ENCODE results near the gene NUP188. TPM values are rescaled to one million over a fixed set of nuclear protein-coding genes. Genes with fewer than 3 reads are reported as not detected.

Gene NUP188
- total and polyA plus RNA-seq, 2 of the 13 experiments (the other 11 are each of a cell fraction or from before 2014, with no cell fraction given), result 28.0 to 38.5 TPM

- no peak for TF ChIP-seq ZBTB46 (CRISPR knock-in tag; IDR thresholded peaks at IDR 0.05; ENCODE audit: borderline replicate concordance)
- TF ChIP-seq KAT8 (CRISPR knock-in tag; IDR thresholded peaks at IDR 0.05), result peak; percentile 93
- peak; percentile 71 for TF ChIP-seq HNRNPK (IDR thresholded peaks at IDR 0.05; ENCODE audit: low read depth, low read length, poor library complexity, severe bottlenecking)
- TF ChIP-seq, protein P1, sequence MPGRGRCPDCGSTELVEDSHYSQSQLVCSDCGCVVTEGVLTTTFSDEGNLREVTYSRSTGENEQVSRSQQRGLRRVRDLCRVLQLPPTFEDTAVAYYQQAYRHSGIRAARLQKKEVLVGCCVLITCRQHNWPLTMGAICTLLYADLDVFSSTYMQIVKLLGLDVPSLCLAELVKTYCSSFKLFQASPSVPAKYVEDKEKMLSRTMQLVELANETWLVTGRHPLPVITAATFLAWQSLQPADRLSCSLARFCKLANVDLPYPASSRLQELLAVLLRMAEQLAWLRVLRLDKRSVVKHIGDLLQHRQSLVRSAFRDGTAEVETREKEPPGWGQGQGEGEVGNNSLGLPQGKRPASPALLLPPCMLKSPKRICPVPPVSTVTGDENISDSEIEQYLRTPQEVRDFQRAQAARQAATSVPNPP (CRISPR knock-in tag; IDR thresholded peaks at IDR 0.05), result no peak
- TF ChIP-seq NFYB (CRISPR knock-in tag; IDR thresholded peaks at IDR 0.05), result peak; percentile 57
- TF ChIP-seq SETDB1 (CRISPR knock-in tag; IDR thresholded peaks at IDR 0.05; ENCODE audit: borderline replicate concordance), result no peak
- 0 out of 2 replicates have a peak, but pooled peaks have one; percentile 85 for TF ChIP-seq ZNF33B (CRISPR knock-in tag; IDR thresholded peaks at IDR 0.05)
- peak; percentile 83; the same call in 1 of the 2 replicates for TF ChIP-seq GTF2F1 (IDR thresholded peaks at IDR 0.05; ENCODE audit: low read length)
- peak; percentile 52 for TF ChIP-seq RXRB (CRISPR knock-in tag; IDR thresholded peaks at IDR 0.05; ENCODE audit: borderline replicate concordance)
- TF ChIP-seq SP1 (IDR thresholded peaks at IDR 0.05), result no peak
- peak; percentile 98 for TF ChIP-seq SP1 (CRISPR knock-in tag; IDR thresholded peaks at IDR 0.05)
- TF ChIP-seq ZNF367 (CRISPR knock-in tag; IDR thresholded peaks at IDR 0.05; ENCODE audit: borderline replicate concordance), result no peak; the same call in 1 of the 2 replicates
- no peak for TF ChIP-seq NFRKB (IDR thresholded peaks at IDR 0.05)
- peak; percentile 79 for TF ChIP-seq THAP11 (CRISPR knock-in tag; IDR thresholded peaks at IDR 0.05)
- TF ChIP-seq, protein P2, sequence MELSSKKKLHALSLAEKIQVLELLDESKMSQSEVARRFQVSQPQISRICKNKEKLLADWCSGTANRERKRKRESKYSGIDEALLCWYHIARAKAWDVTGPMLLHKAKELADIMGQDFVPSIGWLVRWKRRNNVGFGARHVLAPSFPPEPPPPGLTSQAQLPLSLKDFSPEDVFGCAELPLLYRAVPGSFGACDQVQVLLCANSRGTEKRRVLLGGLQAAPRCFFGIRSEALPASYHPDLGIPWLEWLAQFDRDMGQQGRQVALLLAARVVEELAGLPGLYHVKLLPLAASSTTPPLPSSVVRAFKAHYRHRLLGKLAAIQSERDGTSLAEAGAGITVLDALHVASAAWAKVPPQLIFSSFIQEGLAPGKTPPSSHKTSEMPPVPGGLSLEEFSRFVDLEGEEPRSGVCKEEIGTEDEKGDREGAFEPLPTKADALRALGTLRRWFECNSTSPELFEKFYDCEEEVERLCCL (CRISPR knock-in tag; IDR thresholded peaks at IDR 0.05; ENCODE audit: borderline replicate concordance), result 0 out of 2 replicates have a peak, but pooled peaks have one; percentile 61
- no peak for TF ChIP-seq NCOA5 (CRISPR knock-in tag; IDR thresholded peaks at IDR 0.05)
- TF ChIP-seq IRF2 (CRISPR knock-in tag; IDR thresholded peaks at IDR 0.05), result peak; percentile 53; the same call in 1 of the 2 replicates
- 0 out of 2 replicates have a peak, but pooled peaks have one; percentile 71 for TF ChIP-seq SMAD1 (CRISPR knock-in tag; IDR thresholded peaks at IDR 0.05; ENCODE audit: borderline replicate concordance, low read depth)
- TF ChIP-seq ZNF12 (CRISPR knock-in tag; IDR thresholded peaks at IDR 0.05), result no peak
- TF ChIP-seq ADNP (CRISPR knock-in tag; IDR thresholded peaks at IDR 0.05), result no peak
- no peak for TF ChIP-seq GPN1 (CRISPR knock-in tag; IDR thresholded peaks at IDR 0.05; ENCODE audit: borderline replicate concordance)
- TF ChIP-seq HDAC1 (CRISPR knock-in tag; IDR thresholded peaks at IDR 0.05), result peak; percentile 93
- TF ChIP-seq SSRP1 (CRISPR knock-in tag; IDR thresholded peaks at IDR 0.05), result no peak
- TF ChIP-seq ZNF333 (CRISPR knock-in tag; IDR thresholded peaks at IDR 0.05; ENCODE audit: borderline replicate concordance), result no peak; the same call in 1 of the 2 replicates
- TF ChIP-seq, protein P3, sequence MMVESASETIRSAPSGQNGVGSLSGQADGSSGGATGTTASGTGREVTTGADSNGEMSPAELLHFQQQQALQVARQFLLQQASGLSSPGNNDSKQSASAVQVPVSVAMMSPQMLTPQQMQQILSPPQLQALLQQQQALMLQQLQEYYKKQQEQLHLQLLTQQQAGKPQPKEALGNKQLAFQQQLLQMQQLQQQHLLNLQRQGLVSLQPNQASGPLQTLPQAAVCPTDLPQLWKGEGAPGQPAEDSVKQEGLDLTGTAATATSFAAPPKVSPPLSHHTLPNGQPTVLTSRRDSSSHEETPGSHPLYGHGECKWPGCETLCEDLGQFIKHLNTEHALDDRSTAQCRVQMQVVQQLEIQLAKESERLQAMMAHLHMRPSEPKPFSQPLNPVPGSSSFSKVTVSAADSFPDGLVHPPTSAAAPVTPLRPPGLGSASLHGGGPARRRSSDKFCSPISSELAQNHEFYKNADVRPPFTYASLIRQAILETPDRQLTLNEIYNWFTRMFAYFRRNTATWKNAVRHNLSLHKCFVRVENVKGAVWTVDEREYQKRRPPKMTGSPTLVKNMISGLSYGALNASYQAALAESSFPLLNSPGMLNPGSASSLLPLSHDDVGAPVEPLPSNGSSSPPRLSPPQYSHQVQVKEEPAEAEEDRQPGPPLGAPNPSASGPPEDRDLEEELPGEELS (CRISPR knock-in tag; IDR thresholded peaks at IDR 0.05), result peak; percentile 53
- no peak for TF ChIP-seq ZNF30 (CRISPR knock-in tag; IDR thresholded peaks at IDR 0.05)
Observed at GRCh38 chr9:128947527-128948301, at the start of gene NUP188, which contains the start of gene DOLK (continued).

All from HepG2 (cell line).